Stimulated activated CD4-positive, alpha-beta T cell treated with anti-CD3 and anti-CD28 coated beads, Interleukin-2, amount 100 ng/mL, for 24 hours (primary cell): ENCODE data around the gene VENTX.

Experiments used
- DNase-seq, 2 donors: peaks; one replicate each; pipeline ENCODE4 v3.0.0-alpha.2; 2020

The VENTX gene

GRCh38 chr10:133275684-133276092 lies 38.0 kb downstream of the VENTX start:
- DNase-seq, result peak; percentile 51 to 66

DNA sequence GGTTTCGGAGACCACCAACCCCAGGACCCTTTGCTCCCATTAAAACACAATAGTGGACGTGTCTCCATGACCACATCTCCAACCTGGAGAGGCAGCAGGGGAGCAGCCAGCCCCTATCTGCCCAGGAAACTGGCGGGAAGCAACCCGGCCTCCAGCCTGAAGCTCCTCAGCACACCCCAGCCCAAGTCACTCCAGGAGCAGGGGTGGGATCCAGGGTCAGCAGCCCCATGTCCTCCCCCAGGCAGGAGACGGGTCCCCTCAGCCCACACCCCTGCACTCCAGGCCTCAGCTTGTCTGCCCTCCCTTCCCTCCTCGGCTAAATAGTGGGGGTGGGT lies 38.4 kb downstream of the VENTX start:
- no peak for DNase-seq

GRCh38 chr10:133276435-133277201 lies 39.0 kb downstream of the VENTX start, which contains the start of gene ADAM8:
TSS of gene ADAM8 (minus strand) at chr10:133276868. CDS start at chr10:133276817, 51 bp downstream.
- peak; percentile 67 to 86 for DNase-seq

- no peak for DNase-seq
These were observed 39.8 kb downstream of the VENTX start for GRCh38 chr10:133277277-133277992.

DNA sequence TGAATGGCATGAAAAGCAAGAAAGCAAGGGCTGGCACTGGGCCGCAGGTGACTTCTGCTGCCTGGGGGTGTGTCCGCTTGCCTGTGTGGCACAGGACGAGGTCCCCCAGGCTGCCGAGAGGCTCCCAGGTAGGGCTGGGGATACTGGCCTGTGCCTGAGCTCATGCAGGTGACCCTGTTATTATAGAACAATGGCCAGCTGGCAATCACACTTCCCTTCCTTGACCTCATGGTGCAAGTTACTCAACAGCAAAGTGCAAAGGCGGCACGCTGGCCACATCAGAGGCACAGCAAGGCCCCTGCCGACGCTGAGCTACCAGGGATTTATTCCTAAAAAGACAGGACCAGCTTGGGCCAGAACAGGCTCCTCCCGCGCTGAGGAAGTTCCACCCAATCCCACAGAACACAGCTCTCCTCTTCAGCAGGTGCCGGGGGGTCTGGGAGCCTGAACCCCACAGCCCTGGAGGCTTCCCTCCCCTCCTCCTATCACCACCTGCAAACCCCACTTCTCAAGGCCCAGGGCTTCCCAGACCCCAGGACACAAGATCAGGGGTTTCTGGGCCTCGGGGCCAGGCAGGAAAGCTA lies 40.4 kb downstream of the VENTX start:
- DNase-seq, result no peak

DNA sequence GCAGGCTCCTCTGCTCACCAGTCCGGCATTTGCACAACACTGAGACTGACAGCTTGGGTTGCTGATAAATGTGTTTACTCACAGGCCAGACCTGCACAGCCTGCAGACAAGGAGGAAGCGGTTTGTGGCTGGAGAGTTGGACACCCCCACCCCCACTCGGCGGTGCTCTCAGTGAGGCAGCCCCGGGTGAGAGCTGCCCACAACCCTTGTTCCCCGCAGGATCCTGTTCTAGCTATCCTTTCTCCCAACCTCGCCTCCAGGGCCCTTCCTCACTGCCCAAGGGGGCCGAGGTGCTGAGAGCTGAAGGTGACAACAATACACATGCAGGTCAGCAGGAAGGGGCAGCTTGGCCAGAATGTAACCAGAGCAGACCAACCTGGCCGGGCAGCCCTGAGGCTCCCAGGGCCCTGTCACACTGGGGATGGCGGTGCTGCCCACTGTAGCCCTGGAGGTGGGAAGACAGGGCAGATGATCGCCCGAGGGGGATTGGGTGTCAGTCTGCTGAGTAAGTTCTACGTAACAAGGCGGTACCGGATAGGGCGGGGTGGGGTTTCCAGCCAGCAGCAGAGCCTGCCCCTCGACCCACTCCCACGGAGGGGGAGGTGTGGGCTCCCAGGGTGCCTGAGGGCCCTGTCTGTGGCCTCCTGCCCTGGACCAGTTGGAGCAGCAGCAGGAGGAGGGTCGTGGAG lies 41.1 kb downstream of the VENTX start:
- peak; percentile 52 to 53 for DNase-seq

- no peak for DNase-seq
These were observed 41.9 kb downstream of the VENTX start for GRCh38 chr10:133279326-133280226.

GRCh38 chr10:133280391-133281059 lies 42.9 kb downstream of the VENTX start:
- DNase-seq, result no peak

DNA sequence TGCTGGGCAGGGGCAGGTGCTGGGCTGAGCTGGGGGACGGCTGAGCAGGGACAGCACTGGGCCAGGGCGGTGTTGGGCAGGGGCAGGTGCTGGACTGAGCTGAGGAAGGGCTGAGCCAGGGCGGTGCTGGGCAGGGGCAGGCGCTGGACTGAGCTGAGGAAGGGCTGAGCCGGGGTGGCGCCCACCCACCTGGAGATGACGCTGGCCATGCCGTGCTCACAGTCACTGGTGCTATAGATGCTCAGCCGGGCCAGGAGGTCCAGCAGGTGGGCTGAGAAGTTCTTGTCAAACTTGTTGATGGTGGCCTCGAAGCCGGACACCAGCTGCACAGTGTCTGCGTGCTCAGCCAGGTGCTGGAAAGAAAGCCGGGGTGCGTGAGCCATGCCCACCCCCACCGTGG lies 43.4 kb downstream of the VENTX start:
- no peak for DNase-seq

DNA sequence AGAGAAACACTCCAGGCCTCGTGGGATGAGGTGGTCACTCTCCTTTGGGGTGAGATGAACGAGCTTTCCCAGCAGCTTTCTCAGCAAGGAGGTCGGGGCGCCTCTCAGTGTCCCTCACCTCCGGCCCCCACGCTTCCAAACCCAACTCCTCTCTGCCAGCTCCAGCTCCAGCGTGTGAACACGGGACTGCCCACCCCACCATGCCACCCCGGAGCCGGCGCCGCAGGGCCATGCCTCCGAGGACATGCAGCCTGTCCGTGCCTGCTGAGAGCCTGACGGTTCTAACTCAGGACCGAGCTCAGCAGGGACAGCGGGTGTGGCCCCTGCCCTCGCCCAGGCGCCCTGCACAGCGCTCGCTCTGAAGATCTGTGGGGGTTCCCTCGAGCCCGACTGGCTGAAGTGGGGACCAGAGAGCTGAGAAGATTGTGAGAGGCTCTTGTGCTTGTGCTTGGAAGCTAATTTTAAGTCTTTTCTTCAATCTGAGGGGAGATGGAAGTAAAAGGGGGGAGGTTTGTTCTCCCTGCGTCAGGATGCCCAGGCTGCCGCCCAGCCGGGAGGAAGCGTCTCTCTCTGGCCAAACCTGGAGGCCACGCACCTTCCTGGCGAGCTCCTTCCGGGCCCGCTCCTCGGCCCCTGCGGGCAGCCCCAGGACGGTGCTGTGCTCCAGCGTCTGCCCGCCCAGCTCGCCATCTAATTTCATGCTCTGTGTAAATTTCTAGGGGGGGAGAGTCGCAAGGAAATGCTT lies 44.1 kb downstream of the VENTX start:
- DNase-seq, result no peak

DNA sequence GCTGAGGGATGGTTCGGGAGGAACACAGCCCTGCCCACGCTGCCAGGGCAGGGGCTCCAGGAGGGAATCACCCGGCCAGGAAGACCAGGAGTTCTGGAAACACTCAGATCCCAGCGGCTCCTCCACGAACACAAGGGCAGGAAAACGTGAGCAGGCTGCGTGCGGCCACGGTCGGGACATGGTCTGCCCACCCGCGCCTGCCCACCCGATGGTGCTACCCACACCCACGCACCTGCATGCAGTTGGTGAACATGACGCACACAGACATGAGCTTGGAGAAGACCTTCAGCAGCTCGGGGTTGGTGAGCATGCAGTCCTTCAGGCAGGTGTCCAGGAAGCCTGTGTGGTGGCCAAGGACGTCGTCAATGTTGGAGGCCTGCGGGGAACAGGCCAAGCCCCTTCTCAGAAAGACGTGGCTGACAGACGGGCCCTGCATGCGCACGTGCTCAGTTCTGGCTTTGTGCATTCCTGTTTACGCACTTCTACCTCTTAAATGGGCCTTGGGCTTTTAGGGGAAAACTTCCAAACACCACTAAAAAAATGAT lies 45.3 kb downstream of the VENTX start:
- no peak for DNase-seq

GRCh38 chr10:133283931-133284330 lies 46.3 kb downstream of the VENTX start:
- DNase-seq, result no peak

- no peak for DNase-seq
These were observed 47.6 kb downstream of the VENTX start for GRCh38 chr10:133285217-133285616.

DNA sequence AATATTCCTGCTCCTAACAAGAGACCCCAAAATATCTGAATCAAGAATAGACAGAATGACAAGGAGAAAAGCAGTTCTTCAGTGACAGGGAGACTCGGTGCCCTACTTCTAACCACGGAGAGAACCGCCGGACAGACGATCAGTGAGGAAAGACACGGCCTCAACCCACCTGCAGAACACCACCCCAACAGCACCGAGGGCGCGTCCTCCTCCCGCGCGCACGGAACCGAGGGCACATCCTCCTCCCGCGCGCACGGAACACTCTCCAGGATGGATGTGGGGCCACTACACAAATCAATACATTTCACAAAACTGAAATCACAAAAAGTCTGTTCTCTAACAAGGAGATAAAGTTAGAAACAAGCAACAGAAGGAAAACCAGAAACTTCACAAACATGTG lies 48.7 kb downstream of the VENTX start:
- no peak for DNase-seq

- DNase-seq, result no peak
These were observed 50.3 kb downstream of the VENTX start for GRCh38 chr10:133287832-133288500.

- DNase-seq, result no peak
These were observed 52.1 kb downstream of the VENTX start for GRCh38 chr10:133289761-133290160.
